Activated CD4-positive, alpha-beta T cell treated with anti-CD3 and anti-CD28 coated beads for 1 hour (primary cell): ENCODE measurements around the gene GAS2.

Experiments
- DNase-seq: peaks from one replicate; pipeline ENCODE4 v3.0.0-alpha.2; 2020

Gene GAS2

DNA sequence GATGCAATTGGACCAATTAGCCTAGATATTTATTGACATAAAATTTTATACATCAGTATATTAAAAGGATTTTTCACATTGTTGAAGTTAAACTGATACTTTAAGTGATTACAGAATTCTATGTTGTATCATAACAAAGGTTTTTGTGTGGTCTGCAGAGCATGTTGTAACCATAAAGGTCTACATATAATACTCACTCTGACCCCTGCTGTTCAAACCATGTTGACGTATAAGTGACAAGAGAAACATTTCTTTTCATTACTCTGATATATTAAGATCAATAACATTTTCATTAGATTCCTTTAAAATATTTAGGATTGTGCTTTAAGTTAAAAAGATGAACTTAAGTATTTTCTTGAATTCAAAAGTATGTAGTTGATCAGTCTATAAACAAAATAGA is 63.9 kb downstream of the GAS2 start:
- no peak for DNase-seq

DNA sequence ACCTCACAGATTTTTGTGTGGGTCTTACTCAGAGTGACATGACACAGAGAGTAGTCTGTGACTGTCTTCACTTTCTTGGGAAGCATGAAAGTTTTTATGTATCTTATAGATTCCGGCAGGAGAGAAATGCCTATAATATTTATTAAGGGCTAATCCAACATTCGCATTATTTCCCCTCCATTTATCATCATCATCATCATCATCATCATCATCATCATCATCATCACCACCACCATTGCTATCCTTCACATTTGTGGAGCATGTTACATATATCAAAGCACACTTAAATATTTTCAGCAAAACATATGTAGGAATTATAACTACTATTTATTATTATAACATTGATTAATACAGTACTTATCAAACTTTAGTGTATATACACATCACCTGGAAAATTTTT is 66.2 kb downstream of the GAS2 start:
- no peak for DNase-seq

DNA sequence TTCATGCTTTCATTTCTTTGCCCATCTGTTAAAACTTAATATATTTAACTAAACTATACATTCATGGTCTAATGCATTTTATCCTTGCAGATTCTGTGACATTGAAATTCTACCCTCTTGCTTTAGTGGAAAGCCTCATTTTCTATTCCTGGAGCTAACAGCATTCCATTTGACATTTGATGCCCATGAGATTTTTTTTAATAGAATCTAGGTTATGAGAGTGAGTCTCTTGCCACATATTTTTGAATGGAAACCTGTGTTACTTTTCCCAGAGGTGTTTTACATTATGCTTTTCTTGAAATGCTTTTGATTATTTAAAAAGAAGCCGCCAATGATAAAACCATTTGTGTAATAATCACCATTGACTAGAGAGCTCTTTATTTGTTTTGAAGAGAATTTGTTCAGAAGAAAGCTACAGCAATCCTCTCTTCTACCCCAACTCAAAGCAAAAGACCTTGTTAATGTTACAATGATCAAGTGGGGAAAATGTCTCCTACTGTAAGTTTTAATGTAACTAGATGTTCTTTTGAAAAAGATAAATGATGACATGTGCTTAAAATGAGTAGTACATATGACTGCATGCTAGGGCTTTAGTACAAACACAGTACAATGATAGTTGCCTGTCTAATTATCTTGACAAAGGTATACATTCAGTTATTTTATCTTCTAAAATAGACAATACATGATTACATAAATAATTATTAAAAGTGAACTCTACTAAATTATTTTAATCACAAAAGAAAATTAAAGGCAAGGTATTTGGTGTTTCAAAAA is 67.3 kb downstream of the GAS2 start:
- no peak for DNase-seq

DNA sequence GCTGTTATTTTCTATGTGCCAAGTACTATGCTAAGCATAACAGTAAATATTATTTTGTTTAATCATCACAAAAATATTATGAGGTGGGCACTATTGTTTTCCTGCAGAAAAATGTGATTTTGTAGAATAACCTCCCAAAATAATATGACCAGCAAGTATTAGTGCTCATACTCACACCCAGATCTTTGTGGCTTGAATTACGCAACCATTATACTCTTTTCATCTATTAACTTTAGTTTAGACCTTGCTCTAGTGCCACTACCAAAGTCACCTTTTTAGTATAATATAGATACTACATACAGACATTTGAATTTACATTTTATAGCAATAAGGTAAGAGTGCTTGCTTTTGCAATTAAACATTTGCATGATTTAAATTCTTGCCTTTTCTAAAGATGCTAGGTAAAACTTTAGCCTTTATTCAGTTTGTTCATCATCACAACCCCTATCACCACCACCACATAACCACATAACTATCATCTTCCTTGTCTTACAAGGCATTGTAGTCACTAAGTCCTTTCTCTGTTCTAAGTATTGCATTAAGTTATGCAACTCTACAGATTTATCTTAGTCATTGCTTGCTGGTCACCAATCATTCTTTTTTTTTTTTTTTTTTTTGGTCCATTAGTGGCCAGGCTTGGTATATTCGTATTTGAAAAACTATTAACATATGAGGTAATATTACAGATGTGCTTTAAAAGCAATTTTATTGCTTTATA is 68.4 kb downstream of the GAS2 start:
- DNase-seq, result no peak

DNA sequence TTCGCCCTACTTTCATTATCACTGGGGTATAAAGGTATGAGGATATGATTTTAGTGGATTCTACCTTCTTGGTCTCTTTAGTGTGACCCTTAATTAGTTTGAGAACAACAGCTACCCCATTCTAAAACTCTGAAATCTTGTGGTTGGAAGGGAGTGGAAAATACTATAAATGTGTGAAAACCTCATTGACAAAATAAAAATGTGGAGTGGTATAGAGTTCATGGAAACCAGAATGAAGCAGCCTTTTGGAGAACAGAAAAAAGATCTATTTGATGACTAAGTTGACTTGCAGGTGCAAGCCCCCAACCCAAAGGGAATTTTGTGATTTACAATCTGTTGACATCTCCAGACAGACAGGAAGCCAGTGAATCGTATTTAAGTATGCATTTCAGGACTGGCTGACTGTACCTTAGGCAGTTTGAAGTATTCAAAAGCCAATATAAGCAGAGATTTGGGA is 75.8 kb downstream of the GAS2 start:
- DNase-seq, result no peak

DNA sequence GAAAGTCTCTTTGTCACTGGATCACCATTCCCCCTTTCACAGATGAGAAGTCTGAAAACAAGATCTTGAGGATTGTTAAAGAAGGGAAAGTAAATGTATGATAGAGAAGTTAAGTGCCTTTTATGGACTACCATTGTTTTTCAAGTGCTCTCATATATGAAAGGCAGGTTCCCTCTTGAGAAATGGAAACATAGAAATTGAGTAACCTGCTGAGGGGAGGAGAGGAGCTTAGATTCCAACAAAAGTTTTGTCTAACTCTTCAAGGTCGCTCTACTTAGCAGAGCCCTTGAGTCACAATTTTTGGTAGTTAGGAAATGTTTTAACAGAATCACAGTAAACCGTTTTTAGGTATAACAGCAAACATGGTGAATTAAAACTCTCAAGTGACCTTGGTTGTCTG is 83.1 kb downstream of the GAS2 start:
- no peak for DNase-seq

DNA sequence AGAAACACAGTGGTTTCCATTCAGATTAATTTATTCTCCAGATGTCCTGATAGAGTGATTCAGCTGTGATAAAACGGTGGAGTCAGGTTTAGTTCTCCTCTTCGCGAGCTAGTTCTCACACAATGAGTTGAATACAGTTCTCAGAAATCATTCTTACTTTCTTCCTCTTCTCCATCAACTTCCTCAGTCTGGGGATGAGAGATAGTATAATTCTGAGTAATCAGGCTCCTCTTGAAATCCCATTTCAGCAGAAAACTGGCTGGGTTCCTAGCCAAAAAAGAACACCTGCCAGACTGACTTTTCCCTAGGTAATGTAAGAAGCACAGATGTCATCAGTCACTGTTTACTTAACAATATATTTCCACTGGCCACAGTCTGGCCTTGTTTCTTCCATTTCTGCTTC is 86.5 kb downstream of the GAS2 start:
- no peak for DNase-seq

DNA sequence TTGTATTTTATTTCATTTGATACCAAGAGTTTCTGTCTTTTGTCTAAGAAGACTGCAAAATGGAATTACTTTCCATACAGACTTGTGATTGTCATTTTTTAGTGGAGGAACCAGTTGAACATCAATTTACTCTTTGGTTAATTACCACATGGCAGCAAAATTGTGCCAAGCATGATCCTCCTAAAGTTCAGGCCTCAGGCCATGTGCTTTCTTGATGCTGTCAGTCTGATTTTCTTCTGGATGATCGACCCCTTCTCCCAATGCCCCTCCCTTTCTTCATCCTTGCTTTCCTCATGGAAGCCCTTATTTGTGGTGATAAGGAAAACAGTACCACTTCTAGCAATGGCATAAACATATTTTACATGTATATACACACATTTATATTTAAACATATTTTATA is 87.0 kb downstream of the GAS2 start:
- DNase-seq, result no peak

DNA sequence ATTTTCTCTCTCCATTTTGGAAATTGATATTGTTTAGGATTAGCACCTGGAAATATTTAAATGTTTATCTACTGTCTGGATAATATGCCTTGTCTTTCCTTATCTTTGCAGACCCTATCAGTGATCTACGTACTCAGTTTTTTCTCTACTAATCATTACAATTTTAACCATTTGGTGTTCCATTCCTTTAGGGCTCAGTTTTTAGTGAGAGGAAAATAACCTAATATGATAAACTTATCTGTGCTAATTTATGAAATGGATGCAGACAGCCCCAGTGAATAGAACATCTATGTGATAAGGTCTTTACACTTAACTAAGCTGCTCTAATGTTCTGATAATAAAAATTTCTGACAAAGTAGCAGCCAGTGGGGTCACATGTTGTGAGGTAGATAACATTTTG is 94.7 kb downstream of the GAS2 start:
- DNase-seq, result no peak

DNA sequence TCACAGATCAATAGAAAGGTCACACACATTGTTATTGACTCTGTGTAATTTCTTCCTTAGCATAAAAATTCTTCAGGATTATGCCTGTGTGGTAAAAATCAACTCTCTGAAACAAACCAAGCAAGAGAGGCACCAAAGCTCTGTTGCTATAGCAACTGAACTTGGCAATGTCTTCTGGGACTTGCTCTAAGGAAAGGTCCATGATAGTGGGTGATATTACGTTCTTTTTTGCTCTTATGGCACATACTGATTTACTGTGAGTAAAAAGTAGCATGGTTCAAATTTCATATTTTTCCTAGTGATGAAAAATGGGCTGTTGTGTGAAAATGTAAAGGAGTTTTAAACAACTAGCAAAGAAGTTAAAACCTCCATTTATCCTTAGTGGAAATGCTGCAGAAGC is 96.8 kb downstream of the GAS2 start:
- DNase-seq, result no peak

DNA sequence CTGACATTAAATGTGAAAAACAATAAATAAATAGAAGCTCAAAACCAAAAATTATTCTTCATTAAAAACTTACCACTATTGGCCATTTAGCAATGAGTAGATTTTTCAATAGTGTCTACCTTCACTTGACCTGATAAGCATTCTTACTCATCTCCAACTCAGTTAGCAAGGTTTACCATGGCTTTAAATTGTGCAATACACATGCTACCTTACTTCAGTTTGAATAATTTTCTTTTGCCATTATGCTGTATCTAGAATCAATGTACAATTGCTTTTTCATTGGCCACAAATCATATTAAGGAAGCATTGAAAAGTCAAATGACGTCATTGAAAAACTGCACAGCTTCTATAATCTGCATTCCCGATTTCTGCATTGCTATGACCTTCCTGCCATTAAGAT is 98.3 kb downstream of the GAS2 start:
- DNase-seq, result no peak

DNA sequence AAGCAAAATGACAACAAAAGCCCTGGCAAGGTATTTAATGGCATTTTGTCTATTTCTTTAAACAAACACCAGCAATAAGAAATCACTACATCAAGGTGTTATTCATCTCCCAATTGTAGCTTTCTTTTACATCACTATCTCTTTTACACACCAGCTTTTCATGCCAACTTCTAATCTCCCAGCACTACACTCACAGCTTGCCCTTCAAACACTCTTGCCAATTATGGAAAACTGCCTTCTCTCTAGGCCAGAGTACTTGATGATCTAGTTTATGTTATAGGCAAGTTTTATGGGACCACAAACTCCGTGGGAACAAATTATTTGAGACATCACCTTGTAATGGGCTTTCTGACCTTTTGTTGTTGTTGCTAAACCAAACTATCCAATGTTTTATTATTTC is 101.9 kb downstream of the GAS2 start:
- no peak for DNase-seq

DNA sequence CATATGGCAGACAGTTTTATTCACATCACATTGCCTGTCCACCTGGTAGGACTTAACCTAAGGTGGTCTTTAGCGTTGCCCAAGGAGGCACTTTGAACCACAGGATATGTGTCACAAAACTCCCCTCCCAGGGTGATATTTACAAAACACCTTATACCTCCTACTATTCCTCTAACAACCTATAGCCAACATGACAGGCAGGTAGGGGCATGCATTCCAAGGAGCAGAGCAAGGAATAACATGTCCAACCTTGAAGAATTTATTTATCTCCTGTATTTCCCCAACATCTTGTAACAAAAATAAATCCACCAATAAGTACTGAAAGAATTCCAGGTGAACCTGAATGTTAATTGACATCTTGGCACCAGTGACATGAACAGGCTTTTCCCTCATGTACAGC is 102.7 kb downstream of the GAS2 start:
- DNase-seq, result no peak

DNA sequence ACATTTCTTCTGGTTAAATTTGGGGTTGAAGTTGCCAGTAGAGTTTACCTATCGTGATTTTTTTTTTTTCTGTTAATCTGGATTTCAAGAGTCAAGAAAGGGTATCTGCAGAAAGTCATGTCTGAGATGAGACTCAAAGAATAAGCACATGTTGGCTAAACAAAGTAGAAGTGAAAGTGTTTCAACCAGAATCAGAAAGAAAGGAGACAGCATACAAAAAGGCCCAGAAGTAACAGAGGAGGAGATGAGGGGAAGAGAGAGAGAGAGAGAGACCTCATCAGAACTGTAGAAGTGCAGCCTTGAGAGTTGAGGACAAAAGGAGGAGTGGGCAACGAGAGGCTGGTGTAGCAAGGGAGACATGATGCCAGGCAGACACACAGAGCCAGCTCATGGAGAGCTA is 108.3 kb downstream of the GAS2 start:
- no peak for DNase-seq

DNA sequence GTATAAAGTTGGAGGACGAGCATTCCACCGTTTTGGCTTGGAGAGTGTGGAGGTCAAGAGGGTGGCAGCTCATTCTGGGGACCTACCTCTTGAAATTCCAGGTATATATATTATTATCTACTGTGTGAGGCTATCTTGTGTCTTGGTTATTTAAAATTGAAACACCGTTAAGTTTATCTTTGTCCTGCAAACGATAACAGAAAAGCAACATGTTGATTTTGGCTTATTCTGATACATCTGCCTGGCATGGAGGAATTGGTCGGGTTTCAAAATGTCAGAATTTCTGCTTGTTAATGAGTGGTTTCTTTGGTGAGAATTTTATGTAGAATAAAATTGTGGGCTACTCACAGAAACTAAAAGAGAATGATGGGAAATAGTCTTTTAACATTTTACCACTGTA is 108.8 kb downstream of the GAS2 start:
- no peak for DNase-seq

DNA sequence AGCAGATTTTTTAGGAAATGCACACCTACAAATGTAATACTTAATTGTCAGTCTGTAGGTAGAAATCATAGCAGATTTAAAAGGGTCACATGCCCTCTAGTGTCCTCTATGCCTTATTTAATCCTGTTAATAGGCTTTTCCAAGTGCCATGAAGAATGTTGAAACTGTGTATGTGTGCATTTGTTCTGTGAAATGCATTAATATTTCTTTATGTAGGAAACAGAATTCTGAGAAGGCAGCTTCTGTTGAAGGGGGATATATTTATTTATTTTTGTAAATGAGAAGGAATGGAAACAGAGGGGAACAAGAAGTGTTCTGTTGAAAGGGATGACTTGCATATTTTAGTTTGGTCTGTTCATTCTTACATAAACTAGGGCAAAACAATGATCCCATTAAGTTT is 112.2 kb downstream of the GAS2 start:
- no peak for DNase-seq

DNA sequence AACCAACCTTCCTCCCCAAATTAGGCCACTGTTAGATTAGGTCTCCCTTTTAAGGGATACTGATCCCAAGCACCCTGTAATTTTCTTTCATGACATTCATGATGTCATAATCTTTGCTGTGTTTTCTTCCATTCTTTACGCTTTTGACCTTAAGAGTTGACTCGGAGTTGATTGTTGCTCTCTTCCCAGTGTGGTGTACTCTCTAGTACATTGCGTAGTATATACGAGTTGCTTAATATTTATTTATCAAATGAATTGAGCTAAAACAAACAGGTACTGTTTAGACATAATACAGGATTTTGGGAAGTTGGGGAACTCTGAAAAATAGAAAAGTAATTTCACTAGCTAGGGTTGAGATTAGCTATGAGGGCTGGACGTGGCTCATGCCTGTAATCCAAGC is 113.4 kb downstream of the GAS2 start:
- no peak for DNase-seq

DNA sequence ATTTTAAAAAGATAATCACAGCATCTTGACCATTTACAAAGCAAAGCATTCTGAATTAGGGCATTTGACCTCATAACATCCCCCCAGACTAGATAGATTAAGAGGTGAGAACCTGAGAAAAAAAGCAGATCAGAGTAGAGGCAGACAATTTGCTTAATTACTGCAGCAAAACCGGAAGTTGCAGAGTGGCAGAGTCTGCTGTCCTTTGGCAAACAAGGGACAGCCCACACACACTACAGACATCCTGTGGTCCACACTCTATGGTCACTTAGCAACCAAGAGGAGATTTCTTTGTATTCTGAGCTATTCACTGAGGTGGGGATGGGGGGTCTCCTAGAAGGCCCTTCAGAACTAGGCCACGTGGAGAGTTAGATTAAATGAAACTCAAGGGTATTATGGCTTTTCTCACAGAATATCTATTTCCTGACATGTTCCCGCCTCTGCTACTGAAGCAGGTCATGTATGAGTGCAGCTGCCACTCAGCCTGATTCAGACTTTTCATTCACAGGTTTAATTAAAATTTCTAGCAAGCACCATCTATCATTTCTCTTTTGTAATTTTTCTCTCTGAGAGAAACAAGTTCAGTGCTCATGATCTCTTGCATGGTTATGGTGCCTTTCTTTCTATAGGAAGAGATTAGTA is 114.7 kb downstream of the GAS2 start:
- no peak for DNase-seq

DNA sequence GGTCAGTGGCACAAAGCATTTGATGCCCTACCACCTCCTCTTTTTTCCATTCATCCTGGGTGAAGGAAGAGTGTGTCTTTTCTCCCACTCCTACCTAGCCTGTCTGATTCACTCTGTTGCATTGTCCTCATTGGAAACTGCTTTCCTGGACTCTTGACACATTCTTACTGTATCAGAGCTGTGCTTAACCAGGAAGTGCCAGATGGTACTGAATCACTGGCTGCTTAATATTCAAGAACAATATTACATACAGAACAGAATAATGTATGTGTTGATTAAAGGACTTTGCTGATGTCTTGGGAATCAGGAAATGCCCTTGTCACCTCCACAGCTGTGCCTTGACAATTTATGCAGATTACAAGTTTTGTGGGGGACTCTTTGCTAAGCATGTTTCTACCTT is 118.8 kb downstream of the GAS2 start:
- no peak for DNase-seq

DNA sequence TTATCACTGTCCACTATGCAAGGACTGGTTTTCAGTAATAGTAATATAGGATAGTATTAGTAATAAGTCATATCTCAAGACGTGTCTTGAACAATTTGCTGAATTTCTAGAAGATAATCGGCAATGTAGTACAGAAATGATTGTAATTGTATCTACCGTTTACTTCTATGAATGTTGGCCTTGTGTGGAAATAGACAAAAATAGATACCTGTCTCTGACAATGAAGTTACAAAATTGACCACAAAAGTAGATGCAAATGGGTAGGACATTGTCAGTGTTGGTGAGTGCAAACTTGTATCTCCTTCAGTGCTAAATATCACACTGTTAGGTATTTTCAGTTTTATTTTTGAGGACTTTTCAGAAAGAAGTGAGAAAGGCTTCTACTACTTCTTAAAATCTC is 120.1 kb downstream of the GAS2 start:
- no peak for DNase-seq

DNA sequence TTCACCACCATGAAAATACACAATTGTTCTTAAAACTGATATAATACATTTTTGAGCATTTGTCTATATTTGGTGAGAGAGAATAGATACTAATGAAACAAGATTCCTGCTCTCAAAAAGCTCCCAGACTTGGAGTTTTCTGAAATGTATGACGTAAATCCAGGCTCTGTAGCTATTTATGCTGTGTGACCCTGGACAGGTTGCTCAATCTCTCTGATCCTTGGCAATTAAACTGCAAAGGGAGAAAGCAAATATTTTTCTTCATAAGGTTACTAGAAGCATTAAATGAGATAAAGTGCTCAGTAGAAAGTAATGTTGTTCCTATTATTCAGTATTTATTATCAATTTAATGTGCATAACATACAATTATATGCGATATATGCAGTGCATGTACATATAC is 120.6 kb downstream of the GAS2 start:
- no peak for DNase-seq

DNA sequence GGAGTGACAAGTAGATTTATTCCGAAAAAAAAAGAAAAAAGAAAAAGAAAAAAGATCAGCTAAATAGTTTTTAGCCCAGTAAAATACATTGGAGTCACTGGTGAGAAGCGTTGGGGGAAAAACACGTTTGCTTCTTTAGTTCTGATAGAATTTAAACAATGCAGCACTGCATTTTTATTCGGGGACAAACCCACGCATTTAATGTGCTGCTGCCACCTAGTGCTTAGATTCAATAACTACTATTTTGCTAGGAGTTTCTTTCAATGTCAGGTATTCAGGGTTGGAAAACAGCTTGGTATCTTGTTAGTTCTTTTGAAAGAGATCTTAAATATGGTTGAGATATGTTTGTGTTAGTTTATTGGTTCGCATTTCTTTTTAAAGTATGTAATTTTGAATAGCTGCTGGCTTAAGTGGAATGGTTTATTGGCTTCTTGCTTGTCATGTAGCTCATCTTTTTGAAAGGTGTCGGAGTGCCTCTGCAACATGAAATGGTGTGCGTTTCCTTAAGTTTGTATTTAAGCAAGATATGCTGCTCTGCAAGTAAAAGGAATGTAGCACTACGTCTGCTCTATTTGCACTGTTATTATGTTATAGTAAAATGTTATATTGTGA is 121.2 kb downstream of the GAS2 start:
- no peak for DNase-seq

DNA sequence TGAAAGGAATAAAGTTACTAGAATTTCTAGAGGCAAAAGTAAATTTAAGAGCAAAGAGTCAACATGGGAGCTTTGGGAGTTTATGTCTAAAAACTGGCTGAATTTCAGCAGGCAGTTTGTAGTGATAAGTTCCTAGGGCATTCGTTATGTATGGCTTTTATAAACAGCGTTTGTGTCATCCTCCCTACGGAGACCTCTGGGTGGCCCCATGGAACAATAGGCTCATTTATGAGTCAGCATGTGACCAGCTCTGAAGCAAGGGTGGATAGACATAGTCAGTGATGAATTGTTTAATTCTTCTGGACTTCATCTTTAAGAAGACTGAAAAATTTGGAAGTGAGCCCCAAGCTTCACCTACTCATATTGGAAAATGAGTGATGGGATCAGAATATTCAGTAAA is 126.1 kb downstream of the GAS2 start:
- no peak for DNase-seq

DNA sequence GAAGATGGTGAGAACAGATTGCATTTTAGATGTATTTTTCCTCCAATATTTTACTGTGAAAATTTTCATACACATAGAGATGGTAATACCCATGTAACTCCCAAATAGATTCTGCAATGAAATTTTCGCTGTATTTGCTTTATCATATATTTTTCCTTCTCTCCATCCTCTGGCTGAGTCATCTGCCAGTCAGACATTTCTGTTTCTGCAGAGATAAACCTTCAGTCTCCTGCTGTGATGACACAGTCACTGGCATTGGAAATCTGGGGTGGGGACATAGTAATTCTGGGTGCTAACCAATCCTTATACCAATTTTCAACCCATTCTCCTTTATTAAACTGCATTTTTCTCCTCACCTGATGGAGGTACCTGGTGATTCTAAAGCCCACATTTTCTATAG is 129.5 kb downstream of the GAS2 start:
- DNase-seq, result no peak
